GM23338 (cell line): Measurements from ENCODE around the gene METTL21C.

Source experiments
- CTCF ChIP-seq, 2 experiments: fragments of 200-600 bp in 1 of 2; sonication (generic) in 1 of 2; conservative IDR thresholded peaks; 2 replicates each; pipeline versions ENCODE4 v1.5.1 to v1.6.1; 2016 to 2017; ENCODE audit warnings: antibody characterized with exemption in 2 of 2, low read depth in 2 of 2, mild to moderate bottlenecking in 2 of 2, moderate library complexity in 1 of 2
- REST ChIP-seq: IDR thresholded peaks from one replicate; pipeline ENCODE4 v1.6.1; 2018; ENCODE audit warnings: antibody characterized with exemption; ENCODE audit not compliant: unreplicated experiment

- TF ChIP-seq CTCF (conservative IDR thresholded peaks at IDR 0.05; ENCODE audit: low read depth in 2 of 2) (no peak), REST (no peak)
Measured at GRCh38 chr13:102650444-102650843, 44.4 kb downstream of the METTL21C start.
